NOMO-1 treated with dmso at 0.1 percent for 144 hours (cell line): ENCODE measurements around the gene CDK11A.
"Not testable (repeated sequence)": the region's sequence is repeated elsewhere in the genome, so short reads cannot be mapped to it uniquely, and the experiment has no call there.

Experiments used
- DNase-seq: peaks from one replicate; lab custom pipeline; 2025; ENCODE audit not compliant: unreplicated experiment; lab: John Stamatoyannopoulos, UW

CDK11A gene

DNA sequence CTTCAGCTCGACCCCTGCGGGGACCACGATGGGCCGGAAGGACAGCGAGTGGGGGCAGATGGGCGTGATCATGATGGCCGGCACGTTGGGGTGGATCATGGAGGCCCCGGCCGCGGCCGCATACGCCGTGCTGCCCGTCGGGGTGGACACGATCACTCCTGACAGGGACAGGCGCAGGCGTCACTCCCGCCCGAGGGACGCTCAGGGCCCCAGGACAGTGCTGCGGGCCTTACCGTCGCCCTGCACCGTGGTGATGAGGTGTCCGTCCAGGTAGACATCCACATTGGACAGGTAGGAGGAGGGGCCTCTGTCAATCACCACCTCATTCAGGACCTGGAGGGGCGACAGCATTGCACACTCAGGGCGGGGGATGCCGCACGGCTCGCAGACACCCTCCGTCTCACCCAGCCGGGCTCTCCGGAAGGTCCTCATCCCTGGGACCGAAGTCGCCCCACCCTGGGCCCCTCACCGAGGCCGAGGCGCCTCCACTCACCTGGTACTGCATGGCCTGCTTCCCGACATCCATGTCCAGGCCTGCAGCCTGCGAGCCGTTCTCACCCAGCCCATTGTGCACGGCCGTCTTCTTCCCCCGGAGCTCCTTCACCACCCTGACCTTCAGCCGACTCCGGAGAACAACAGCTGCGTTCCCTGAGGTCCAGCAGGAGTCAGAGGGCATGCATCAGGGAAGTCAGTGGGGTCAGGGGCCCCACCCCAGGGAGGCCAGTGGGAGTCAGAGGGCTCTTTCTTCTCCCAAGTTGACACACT lies 30.1 kb upstream of the CDK11A start:
- DNase-seq = no peak

DNA sequence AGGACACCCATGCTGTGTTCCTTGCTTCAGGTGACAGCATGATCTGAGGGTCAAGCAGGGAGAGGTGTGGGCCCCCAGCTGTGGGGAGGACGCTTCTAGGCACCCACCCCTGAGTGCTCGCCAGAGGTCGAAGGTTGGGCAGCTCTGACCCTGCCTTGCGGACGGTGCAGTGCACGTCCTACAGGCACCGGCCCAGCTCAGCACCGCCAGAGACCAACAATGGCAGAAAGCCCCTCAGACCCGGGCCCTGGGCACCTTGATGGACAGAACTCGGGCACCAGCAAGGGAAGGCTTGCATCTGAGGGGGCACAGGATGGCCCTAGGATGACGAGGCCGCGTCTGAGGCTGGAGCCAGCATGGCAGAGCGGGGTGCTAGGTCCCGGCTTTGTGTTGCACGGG lies 29.4 kb upstream of the CDK11A start:
- DNase-seq = no peak

DNA sequence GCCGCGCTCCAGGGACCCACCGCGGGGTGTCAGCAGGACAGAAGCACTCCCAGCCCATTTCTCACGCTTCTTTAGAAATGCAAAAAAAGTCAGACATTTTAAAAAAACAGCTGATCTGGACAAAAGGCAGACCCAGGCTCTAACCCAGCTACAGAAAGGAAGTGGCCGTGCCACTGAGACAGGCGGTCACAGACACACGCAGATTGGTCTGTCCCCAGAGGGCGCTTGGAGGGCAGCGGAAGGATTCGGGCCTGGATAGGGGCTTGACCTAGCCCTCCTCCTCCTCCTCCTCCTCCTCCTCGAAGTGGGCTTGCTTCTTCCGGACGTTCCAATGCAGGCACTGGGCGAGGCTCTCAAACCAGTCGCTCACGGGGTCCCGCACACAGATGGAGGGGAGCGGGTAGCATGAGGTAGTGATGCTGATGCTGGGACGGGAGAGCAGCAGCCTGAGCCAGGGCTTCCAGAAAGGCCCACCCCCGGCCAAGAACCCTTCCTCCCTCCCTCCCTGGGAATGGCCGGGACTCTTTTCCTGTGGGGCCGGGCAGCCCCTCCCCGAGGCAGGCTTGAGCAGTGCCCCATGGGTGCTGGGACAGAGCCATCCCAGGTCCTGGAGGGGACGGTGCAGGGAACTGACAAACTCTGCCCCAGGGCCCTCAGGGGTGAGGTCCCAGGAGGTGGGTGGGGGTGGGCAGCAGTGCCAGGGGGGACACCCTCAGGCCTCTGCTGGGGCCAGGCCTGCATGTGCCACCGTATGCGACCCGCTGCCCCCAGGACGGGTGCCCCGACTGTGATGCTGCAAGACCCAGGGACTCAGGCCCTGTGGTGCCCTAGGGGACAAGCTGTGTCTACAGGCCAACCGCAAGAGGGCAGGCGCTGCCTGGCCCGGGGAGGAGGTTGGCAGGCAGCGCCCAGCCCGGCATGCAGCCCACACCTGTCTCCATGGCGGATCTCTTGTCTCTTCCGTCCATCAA lies 28.8 kb upstream of the CDK11A start:
- DNase-seq = no peak

DNA sequence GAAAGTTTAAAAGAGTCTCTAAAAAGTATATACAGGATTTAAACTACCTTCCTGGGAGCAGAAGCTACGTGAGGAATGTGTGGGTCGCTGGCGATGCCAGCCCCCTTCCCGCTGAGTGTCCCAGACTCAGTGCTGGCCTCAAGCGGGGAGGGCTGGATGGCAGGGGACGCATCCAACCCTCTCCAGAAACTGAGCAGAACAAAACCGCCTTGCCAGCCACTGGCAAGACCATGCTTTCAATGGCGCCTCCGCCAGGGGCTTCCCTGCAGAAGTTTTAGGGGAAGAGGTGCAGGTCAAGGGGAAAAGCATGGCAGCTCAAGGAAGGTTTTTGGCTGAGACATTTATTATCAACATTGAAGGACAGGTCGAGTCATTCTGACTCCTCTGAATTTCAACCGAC lies 28.0 kb upstream of the CDK11A start:
- no peak for DNase-seq

DNA sequence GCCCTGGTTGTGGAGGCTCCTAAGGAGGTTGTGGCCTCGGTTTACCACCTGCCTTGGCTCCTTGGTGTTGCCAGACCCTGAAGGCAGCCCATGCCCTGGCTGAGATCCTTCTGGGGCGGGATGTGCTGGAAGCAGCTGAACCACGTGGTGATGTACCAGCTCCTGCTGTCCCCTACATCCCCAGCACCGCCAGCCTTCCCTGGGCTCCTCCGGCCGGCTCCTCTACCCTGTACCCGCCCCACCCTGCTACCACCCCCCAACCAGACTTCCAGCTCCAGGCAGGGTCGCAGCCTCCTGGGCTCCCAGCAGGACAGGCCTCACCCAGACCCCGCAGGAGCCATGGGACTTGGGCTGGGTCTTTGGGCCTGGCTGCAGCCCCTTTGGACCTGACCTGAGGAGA lies 25.8 kb upstream of the CDK11A start:
- DNase-seq = not testable (repeated sequence)

DNA sequence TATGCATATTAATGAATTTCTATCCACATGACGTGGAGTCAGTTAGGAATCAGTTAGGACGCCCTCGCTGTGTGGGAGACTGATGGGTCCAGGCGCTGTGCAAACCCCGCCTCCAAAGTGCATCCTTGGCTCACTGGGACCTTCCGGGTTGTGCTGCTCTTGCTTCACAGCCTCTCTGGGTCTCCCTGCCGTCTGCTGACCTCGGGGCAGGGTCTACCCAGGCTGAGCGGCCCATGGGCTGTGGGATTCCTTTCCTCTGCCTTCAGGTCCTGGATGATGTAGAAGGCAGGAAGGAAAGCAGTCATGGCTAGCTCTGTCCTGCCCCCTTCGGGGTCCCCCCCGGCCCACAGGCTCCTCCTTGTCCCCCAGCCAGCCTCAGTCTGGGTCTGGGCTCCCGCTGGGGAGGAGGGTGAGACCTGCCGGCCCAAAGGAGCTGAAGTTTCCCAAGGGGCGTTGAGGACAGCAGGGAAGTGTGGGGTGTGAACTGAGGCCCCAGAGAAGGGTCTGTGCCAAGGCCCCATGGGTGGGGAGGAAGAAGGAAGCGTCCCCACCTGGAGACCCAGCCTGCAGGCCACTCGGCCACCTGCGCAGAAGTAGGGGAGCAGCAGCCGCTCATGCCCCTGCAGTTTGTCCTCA lies 24.6 kb upstream of the CDK11A start:
- no peak for DNase-seq

DNA sequence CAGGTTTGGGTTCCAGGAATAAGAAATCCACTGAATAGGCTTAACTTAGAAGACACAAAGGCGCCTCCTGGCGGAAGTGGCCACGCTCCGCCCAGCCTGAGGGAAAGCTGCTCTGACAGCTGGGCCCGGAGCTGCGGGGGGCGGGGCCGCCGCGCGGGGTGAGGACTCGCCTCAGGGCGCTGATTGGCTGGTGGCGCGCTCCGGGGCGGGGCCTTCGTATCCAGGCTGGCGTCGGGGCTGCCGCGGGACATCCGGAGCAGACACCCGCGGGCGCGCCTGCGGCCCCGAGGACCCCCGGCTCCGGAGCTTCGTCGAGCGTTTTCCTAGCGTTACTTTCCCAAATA lies 22.4 kb upstream of the CDK11A start:
- not testable (repeated sequence) for DNase-seq

DNA sequence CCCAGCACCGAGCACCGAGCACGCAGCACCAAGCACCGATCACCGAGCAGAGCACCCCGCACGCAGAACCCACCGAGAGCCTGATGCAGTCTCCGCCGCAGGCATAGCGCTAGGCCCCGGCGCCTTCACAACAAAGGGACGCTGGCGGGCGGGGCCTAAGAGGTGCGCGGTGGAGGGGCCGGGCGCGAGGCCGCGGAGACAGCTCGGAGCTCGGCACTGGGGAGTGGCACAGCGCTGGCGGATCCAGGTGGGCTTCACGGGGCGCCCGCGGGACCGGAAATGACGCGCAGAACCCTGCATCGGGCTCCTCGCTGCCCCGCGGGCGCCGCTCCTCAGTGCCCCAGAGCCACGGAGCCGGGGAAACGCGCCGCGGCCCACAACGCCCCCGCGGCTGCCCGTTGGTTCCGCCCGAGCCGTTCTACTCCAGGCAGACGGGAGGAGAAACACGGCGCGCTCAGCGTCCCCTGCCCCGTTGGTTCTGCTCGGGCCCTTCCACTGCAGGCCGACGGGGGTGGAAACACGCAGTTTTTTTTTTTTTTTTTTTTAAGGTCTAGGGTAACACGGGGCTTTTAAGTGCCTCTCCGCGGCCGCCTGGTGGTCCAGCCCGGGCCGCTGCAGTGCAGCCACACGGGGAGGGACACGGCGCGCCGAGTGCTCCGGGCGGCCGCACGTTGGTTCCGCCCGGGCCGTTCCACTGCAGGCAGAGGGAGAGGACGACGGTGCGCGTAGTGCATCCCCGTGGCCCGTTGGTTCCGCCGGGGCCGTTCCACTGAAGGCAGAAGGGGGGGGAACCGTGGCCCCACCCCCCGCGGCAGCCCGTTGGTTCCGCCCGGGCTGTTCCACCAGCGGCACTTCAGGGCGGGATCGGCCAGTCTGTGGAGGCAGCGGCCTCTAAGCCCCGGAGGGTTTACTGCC lies 21.8 kb upstream of the CDK11A start:
- peak; percentile 48 for DNase-seq

DNA sequence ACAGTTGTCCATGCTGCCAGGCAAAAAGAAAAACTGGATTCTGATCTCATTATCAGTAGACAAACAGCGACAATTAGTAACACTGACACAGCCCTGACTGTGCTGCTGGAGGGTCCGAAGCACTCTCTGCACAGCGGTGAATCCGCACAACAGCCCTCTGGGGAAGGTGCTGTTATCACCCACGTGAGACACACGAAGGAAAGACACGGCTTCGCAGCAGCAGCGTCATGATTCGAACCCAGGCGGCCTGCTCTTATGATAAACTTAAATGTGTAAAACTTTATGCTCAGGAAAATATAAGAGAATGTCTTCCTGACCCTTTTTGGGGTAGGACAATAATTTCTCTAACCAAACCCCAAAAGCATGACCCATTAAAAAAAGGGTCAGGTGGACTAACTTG lies 18.4 kb upstream of the CDK11A start:
- not testable (repeated sequence) for DNase-seq

DNA sequence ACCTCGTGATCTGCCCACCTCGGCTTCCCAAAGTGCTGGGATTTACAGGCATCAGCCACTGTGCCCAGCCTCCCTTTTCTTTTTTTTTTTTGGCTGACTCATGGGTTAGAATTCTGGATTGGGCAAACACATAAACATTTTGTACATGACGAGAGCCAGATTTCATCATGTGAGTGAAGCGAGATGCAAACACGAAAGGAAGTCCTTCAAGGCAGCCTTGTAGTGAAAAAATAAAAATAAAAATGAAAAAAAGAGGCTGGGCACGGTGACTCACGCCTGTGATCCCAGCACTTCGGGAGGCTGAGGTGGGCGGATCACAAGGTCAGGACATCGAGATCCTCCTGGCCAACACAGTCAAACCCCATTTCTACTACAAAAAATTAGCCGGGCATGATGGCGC lies 16.9 kb upstream of the CDK11A start:
- not testable (repeated sequence) for DNase-seq

DNA sequence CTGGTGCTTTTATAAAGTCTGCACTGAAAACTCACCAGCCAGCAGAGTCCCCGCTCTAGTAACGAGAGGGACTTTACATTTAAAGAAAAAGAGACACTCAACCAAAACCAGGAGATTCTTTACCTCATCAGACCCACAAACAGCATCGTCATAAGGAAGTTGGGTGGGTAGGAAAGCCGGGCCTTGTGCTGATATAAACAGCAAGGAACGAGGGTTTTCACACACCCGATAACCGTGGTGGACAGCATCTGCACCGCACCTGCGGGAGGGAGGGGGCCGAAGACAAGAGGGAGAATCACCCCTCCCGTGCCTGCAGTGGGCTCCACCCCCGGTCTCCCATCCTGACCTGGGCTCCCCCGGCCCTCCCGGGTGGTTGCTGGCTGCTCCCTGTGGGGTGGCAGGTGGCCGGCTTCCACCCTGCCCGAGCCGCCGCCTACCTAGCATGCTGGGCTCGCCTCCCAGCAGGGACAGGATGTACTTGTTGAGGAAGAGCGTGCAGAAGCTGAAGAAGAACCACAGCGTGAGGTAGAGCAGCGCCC lies 14.7 kb upstream of the CDK11A start:
- not testable (repeated sequence) for DNase-seq

DNA sequence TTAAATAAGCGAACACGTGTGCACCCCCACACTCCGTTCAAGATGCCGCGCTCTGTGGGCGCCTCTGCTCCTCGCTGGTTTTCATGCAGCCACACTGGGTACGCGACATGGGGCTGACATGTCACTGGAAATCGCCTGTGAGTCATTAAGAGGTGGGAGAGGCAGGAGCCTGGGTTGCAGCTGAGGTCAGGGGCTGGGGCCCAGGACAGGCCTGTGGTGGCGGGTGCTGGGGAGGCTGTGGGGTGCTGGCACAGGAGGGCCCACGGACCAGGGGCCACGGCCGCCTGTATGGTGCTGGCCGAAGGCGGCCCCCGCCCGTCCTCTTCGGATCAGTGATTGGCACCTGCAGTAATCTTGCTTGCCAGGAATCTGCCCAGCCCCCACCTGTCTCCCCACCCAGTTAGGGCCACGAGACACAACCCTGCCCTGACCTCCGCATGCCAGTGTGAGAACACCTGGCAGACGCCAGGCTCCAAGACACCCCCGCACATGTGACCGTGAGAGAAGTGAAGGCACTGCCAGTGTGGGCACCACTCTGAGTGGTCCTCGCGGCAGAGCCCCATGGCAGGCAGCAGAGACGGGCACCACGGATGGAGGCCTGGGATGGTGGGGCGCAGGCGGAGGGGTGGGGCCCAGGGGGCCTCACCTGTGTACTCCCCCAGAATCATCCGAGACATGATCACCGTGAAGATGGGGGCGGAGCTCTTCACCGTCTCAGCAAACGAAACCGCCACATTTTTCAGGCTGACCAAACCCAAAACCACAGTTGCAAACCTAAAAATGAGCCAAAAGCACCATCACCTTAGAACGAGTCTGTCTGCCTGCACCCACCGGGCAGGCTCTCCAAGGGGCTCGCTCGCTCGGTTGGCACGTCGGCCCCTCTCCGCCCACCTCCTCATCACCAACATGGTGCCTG lies 13.8 kb upstream of the CDK11A start:
- not testable (repeated sequence) for DNase-seq

DNA sequence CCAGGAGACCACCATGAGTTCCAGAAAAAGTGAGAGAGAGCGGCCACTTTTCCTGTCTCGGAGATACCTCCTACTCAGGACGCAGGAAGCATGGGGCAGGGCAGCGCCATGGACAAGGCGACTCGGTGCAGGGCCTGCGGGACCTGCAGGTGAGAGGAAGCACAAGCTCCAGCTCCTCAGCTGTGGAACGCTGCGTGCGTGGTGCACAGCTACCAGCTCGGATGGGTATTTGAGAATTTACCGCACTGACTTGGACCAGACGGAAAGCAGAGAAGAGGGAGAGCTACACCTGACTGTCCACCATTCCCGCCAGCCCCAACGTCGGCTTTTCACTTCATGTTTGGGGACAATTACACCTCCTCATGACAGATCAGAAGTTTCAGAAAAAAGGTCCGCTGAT lies 8.2 kb upstream of the CDK11A start:
- DNase-seq = no peak

DNA sequence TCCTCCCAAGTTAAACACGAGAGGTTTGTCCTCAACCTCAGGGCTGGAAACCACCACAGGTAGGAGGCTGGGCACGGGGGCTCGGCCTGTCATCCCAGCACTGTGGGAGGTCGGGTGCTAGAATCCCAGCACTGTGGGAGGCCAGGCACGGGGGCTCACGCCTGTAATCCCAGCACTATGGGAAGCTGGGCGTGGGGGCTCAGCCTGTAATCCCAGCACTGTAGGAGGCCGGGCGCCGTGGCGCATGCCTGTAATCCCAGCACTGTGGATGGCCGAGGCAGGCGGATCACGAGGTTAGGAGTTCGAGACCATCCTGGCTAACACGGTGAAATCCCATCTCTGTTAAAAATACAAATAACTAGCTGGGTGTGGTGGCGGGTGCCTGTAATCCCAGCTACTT lies 6.7 kb upstream of the CDK11A start:
- DNase-seq = no peak

DNA sequence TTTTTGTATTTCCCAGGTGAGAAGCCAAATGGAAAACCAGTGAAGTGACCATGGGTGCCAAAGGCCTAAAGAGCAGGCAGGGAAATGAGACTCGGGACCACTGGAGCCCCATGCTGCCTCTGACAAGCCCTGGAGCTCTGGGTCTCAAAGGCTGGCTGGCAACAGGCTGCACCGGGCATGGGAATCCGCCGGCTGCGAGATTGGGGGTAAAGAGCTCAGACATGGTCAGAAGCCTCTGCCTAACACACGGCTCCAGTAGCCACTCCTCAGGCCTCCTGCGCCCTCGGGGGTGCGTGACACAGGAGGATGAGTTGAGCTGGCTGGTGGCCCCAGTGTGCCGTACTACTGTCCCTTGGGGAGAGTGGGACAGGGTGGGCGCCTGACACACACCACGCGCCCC lies 6.1 kb upstream of the CDK11A start:
- DNase-seq = not testable (repeated sequence)

DNA sequence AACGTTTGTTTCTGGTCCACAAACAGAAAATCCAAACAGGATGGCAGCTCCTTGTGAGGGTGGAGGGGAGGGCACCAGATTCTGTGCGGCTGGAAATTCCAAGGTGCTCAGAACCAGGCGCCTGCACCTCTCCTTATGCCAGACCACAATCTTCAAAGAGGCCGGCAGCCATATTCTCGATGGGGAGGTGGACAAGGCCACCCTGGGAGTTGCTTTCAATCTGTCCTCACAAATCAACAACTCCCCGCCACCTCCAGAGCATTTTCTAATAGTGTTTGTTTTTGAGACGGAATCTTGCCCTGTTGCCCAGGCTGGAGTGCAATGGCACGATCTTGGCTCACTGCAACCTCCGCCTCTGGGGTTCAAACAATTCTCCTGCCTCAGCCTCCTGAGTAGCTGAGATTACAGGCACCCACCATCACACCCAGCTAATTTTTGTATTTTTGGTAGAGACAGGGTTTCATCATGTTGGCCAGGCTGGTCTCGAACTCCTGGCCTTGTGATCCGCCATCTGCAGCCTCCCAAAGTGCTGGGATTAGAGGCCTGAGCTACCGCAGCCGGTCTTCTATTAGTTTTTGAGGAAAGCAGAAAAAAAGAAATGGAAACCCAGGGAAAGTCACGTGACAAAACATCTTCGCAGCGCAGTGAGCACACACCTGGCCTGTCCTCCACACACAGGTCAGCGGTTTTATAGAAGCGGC lies 5.1 kb upstream of the CDK11A start:
- not testable (repeated sequence) for DNase-seq

DNA sequence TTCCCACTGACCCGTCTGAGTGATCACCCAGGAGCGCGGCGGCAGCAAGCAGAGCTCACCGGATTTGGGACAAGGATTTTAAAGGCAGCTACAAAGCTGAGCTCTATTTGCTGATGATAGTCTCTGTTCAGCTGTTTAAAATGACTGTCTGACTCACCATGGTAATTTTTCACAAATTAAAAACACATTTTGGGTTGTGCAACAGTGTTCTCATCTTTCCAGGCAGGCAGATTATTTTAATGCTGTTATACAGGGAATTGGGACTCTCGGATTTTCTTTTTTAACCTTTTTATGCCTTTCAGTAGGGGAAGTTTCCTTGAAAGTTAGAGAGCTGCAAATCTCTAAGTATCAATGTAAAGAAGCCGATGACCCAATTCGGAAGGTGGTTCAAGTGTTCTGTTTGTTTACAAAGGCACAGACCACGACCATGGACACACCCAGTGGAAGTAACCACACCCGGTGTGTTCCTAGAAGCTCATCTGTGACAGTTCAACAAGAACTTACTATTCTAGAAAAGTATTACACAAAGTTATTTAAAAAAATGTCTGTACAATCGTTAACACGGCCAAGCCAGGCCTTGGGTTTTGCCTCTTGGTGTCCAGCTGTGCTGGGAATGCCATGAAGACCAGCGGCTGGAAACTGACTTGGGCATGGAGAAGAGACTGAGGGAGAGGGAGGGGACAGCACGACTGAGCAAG lies 4.3 kb upstream of the CDK11A start:
- not testable (repeated sequence) for DNase-seq

DNA sequence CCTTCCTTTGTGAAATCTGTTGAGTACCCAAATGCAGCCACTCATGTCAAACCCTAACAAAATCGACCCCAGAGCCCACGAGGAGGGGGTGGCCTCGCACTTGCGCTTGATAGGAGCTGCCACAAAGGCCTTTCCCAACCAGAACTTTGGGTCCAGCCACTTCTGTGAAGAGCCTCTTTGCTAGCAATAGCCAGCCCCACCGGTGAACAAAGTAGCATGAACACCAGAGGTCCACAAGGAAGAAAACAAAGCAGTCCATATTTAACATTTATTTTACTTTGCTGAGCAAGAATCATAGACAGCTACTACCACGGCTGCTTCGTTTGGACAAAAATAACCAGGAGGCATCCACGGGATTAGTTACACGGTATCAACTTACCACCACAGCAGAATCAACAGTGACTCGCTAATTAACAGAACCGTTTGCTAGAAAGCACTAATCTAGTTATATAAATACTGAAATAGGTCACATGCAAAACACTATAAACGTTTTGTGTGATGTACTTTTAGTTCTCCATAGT lies 3.0 kb upstream of the CDK11A start:
- not testable (repeated sequence) for DNase-seq
